Endothelial cell (in vitro differentiated cells): ENCODE data around the gene RAD23A. TPM values are rescaled to one million over a fixed set of nuclear protein-coding genes. Genes with fewer than 3 reads are reported as not detected.

Experiments used
- DNase-seq: peaks from one replicate; pipeline ENCODE4 v3.0.0; 2021; ENCODE audit warnings: low spot score
- H3K27ac Mint-ChIP-seq: one replicate; pipeline ENCODE4 v1.8.0; 2021; ENCODE audit warnings: mixed read lengths, inconsistent platforms; ENCODE audit not compliant: unreplicated experiment
- H3K27me3 Mint-ChIP-seq: one replicate; pipeline ENCODE4 v1.8.0; 2021; ENCODE audit warnings: mild to moderate bottlenecking, moderate library complexity, mixed read lengths, inconsistent platforms; ENCODE audit not compliant: unreplicated experiment
- H3K36me3 Mint-ChIP-seq: one replicate; pipeline ENCODE4 v1.8.0; 2021; ENCODE audit warnings: mild to moderate bottlenecking, low read depth, mixed read lengths, inconsistent platforms; ENCODE audit not compliant: unreplicated experiment
- H3K4me1 Mint-ChIP-seq: one replicate; pipeline ENCODE4 v1.8.0; 2021; ENCODE audit warnings: mild to moderate bottlenecking, mixed read lengths, inconsistent platforms; ENCODE audit not compliant: unreplicated experiment
- H3K4me3 Mint-ChIP-seq: one replicate; pipeline ENCODE4 v1.8.0; 2021; ENCODE audit warnings: mild to moderate bottlenecking, mixed read lengths, inconsistent platforms; ENCODE audit not compliant: unreplicated experiment
- H3K9me3 Mint-ChIP-seq: one replicate; pipeline ENCODE4 v1.8.0; 2021; ENCODE audit warnings: mixed read lengths, inconsistent platforms; ENCODE audit not compliant: unreplicated experiment
- CTCF ChIP-seq: fragments of 200-600 bp; sonication (generic); IDR thresholded peaks from one replicate; pipeline ENCODE4 v1.5.0; 2021; ENCODE audit warnings: antibody characterized with exemption; ENCODE audit not compliant: unreplicated experiment
- total RNA-seq: library from RNA; stranded (reverse); fragmentation: NEBNext Ultra II Directional; extraction: Animal tissue kit (Norgen Biotek cat#: 25700); gene quantifications from one replicate; pipeline ENCODE4 v1.2.1, GENCODE V29; 2021; ENCODE audit not compliant: unreplicated experiment

RAD23A gene
- total RNA-seq, 1 donor from 2014 or later = 44.7 TPM

GRCh38 chr19:12967907-12968306, 22.2 kb downstream of the RAD23A start:
- Mint-ChIP-seq H3K4me3 (no peak overlapping the region), H3K9me3 (no peaks in the 10 kb centered on the region), H3K27me3 (peaks cover 4% of the 10 kb centered on the region), H3K4me1 (peaks cover 3% of the 10 kb centered on the region), H3K36me3 (peaks cover 3% of the 10 kb centered on the region), H3K27ac (no peak overlapping the region)
- no peak for DNase-seq
- TF ChIP-seq CTCF = no peak

GRCh38 chr19:12969292-12969988, 23.8 kb downstream of the RAD23A start, which contains the start of gene DAND5:
Gene DAND5 (plus strand): TSS chr19:12969576. CDS start chr19:12969661, 85 bp downstream.
- Mint-ChIP-seq H3K27ac (no peak within 1 kb of the TSS), H3K9me3 (no peaks in the 10 kb centered on the region), H3K27me3 (peaks cover 4% of the 10 kb centered on the region), H3K4me3 (peak within 1 kb of the TSS; percentile 32), H3K36me3 (peaks cover 3% of the 10 kb centered on the region), H3K4me1 (peaks cover 3% of the 10 kb centered on the region)
- DNase-seq = no peak
- no peak for TF ChIP-seq CTCF

- Mint-ChIP-seq H3K4me3 (peak overlapping the region; percentile 32), H3K27ac (no peak overlapping the region), H3K9me3 (no peaks in the 10 kb centered on the region), H3K4me1 (no peaks in the 10 kb centered on the region), H3K36me3 (peaks cover 3% of the 10 kb centered on the region), H3K27me3 (peaks cover 2% of the 10 kb centered on the region)
- TF ChIP-seq CTCF = no peak
- no peak for DNase-seq
Observed at GRCh38 chr19:12970070-12970820, 24.6 kb downstream of the RAD23A start.

GRCh38 chr19:12973236-12973635, 27.6 kb downstream of the RAD23A start:
- Mint-ChIP-seq H3K27ac (no peak overlapping the region), H3K4me1 (peaks cover 4% of the 10 kb centered on the region), H3K27me3 (peaks cover 6% of the 10 kb centered on the region), H3K9me3 (no peaks in the 10 kb centered on the region), H3K4me3 (no peak overlapping the region), H3K36me3 (peaks cover 3% of the 10 kb centered on the region)
- TF ChIP-seq CTCF = no peak
- DNase-seq = no peak
